GM19467 (cell line): ENCODE measurements around the gene DHCR7.

Source experiments
- ATAC-seq: cut with Tn5 transposase; IDR thresholded peaks from one replicate; pipeline ENCODE4 v1.9.1; 2021; ENCODE audit warnings: mild to moderate bottlenecking, moderate library complexity; ENCODE audit not compliant: unreplicated experiment

The DHCR7 gene

GRCh38 chr11:71387784-71388636 lies 60.2 kb downstream of the DHCR7 start:
- no peak for ATAC-seq

GRCh38 chr11:71387200-71387599 lies 61.0 kb downstream of the DHCR7 start:
- ATAC-seq: no peak

- ATAC-seq: no peak
Observed at GRCh38 chr11:71386202-71386601, 62.0 kb downstream of the DHCR7 start.

GRCh38 chr11:71385091-71385490 lies 63.1 kb downstream of the DHCR7 start:
- no peak for ATAC-seq

- no peak for ATAC-seq
Observed at GRCh38 chr11:71384561-71384960, 63.6 kb downstream of the DHCR7 start.
